ENCODE results near the gene CENPP. TPM values are rescaled to one million over a fixed set of nuclear protein-coding genes. Genes with fewer than 3 reads are reported as not detected.

Gene CENPP
- total RNA-seq, 1 experiment from 2014 or later: 7.2 TPM

DNA sequence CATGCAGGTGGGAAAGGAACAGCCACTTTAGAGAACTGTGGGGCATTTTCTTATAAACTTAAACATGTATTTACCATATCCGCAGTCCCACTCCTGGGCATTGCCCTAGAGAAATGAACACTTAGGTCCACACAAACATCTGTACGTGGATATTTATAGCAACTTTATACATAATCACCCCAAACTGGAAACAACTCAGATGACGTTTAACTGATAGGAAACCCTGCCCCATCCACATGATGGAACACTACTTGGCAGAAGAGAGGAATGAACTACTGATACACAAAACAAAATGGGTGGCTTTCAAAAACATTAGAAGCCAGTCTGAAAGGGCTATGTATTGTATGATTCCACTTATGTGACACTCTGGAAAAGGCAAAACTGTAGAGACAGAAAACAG lies 187.6 kb downstream of the CENPP start:
- CTCF ChIA-PET: no interaction called here

DNA sequence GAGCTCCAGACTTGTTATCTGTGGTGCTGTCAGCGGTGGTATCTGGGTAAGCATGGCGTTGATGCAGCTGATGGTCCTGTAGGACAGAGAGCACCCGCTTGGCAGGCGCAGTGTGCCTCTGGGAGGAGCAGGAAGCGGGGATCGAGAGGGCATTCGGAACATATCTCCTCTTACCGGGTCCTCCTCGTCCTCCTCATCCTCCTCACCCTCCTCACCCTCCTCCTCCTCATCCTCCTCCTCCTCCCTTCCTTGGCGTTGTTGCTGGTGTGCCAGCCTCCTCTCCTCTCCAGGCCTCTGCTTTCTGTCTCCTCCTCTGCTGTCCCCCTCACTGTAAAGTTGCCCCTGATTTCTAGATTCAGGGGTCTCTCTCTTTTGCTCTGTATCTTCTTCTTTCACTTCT lies 188.9 kb downstream of the CENPP start:
- TF ChIP-seq, protein P1, sequence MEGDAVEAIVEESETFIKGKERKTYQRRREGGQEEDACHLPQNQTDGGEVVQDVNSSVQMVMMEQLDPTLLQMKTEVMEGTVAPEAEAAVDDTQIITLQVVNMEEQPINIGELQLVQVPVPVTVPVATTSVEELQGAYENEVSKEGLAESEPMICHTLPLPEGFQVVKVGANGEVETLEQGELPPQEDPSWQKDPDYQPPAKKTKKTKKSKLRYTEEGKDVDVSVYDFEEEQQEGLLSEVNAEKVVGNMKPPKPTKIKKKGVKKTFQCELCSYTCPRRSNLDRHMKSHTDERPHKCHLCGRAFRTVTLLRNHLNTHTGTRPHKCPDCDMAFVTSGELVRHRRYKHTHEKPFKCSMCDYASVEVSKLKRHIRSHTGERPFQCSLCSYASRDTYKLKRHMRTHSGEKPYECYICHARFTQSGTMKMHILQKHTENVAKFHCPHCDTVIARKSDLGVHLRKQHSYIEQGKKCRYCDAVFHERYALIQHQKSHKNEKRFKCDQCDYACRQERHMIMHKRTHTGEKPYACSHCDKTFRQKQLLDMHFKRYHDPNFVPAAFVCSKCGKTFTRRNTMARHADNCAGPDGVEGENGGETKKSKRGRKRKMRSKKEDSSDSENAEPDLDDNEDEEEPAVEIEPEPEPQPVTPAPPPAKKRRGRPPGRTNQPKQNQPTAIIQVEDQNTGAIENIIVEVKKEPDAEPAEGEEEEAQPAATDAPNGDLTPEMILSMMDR (IDR thresholded peaks at IDR 0.05; ENCODE audit: unreplicated experiment): no peak
- Mint-ChIP-seq H3K4me3 (ENCODE audit: low read depth, unreplicated experiment) (no peak overlapping the region), H3K9me3 (ENCODE audit: low read depth, unreplicated experiment) (no peaks in the 10 kb centered on the region), H3K36me3 (ENCODE audit: insufficient read depth, unreplicated experiment) (no peaks in the 10 kb centered on the region), H3K4me1 (ENCODE audit: low read depth, unreplicated experiment) (peaks cover 8% of the 10 kb centered on the region), H3K27me3 (ENCODE audit: unreplicated experiment) (no peaks in the 10 kb centered on the region), H3K27ac (ENCODE audit: unreplicated experiment) (no peak overlapping the region)
- intact Hi-C loops (cut with micrococcal nuclease; ENCODE audit: unreplicated experiment): no loop called here
- no peak for DNase-seq
- no TSS peak for BruUV-seq (replicated peaks)
- CTCF ChIA-PET: no interaction called here

More for the DNA sequence above, 187.6 kb downstream of the CENPP start:
- Mint-ChIP-seq H3K4me3 (ENCODE audit: low read depth, unreplicated experiment) (no peak overlapping the region), H3K36me3 (ENCODE audit: insufficient read depth, unreplicated experiment) (no peaks in the 10 kb centered on the region), H3K27me3 (ENCODE audit: unreplicated experiment) (no peaks in the 10 kb centered on the region), H3K27ac (ENCODE audit: unreplicated experiment) (no peak overlapping the region), H3K4me1 (ENCODE audit: low read depth, unreplicated experiment) (peaks cover 8% of the 10 kb centered on the region), H3K9me3 (ENCODE audit: low read depth, unreplicated experiment) (no peaks in the 10 kb centered on the region)
- no peak for DNase-seq
- BruUV-seq (replicated peaks): no TSS peak
- intact Hi-C loops (cut with micrococcal nuclease; ENCODE audit: unreplicated experiment): no loop called here
- TF ChIP-seq, protein P1 (IDR thresholded peaks at IDR 0.05; ENCODE audit: unreplicated experiment): no peak

- no peak for DNase-seq
- intact Hi-C loops (cut with micrococcal nuclease; ENCODE audit: unreplicated experiment): no loop called here
- H3K27me3 Mint-ChIP-seq (ENCODE audit: unreplicated experiment): no peaks in the 10 kb centered on the region
- H3K4me3 Mint-ChIP-seq (ENCODE audit: low read depth, unreplicated experiment): no peak overlapping the region
- H3K4me1 Mint-ChIP-seq (ENCODE audit: low read depth, unreplicated experiment): peaks cover 8% of the 10 kb centered on the region
- H3K27ac Mint-ChIP-seq (ENCODE audit: unreplicated experiment): no peak overlapping the region
- CTCF ChIA-PET: no interaction called here
- BruUV-seq (replicated peaks): no TSS peak
- H3K36me3 Mint-ChIP-seq (ENCODE audit: insufficient read depth, unreplicated experiment): no peaks in the 10 kb centered on the region
- H3K9me3 Mint-ChIP-seq (ENCODE audit: low read depth, unreplicated experiment): no peaks in the 10 kb centered on the region
- TF ChIP-seq, protein P1 (IDR thresholded peaks at IDR 0.05; ENCODE audit: unreplicated experiment): no peak
Observed at GRCh38 chr9:92516521-92516920, 190.8 kb downstream of the CENPP start.

DNA sequence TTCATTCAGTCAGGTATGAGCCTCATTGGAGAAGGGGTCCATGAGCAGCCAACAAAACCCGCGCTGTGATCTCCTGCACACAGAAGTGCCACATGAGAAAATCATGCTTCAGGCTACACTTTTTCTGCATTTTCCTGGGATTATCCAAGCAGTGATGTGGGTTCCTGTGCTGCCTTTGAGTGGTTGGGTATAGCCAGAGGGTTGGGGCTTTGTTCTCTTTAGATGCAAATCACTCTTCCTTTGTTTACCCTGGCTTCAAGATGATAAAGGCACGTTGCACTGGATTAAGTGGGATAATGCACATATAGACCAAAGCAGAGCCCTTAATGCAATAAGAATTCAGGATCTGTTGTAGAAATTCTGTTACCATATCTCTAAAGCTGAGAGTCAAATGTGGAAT lies 191.3 kb downstream of the CENPP start:
- no peak overlapping the region for H3K27ac Mint-ChIP-seq (ENCODE audit: unreplicated experiment)
- no TSS peak for BruUV-seq (replicated peaks)
- intact Hi-C loops (cut with micrococcal nuclease; ENCODE audit: unreplicated experiment): no loop called here
- no peak overlapping the region for H3K4me3 Mint-ChIP-seq (ENCODE audit: low read depth, unreplicated experiment)
- TF ChIP-seq, protein P1 (IDR thresholded peaks at IDR 0.05; ENCODE audit: unreplicated experiment): no peak
- CTCF ChIA-PET: no interaction called here
- H3K36me3 Mint-ChIP-seq (ENCODE audit: insufficient read depth, unreplicated experiment): no peaks in the 10 kb centered on the region
- H3K27me3 Mint-ChIP-seq (ENCODE audit: unreplicated experiment): no peaks in the 10 kb centered on the region
- DNase-seq: no peak
- no peaks in the 10 kb centered on the region for H3K9me3 Mint-ChIP-seq (ENCODE audit: low read depth, unreplicated experiment)
- peaks cover 8% of the 10 kb centered on the region for H3K4me1 Mint-ChIP-seq (ENCODE audit: low read depth, unreplicated experiment)
